Mononuclear cell (primary cell): ENCODE results near the gene GP1BB. TPM values are rescaled to one million over a fixed set of nuclear protein-coding genes. Genes with fewer than 3 reads are reported as not detected.
"Not testable (repeated sequence)": the region's sequence is repeated elsewhere in the genome, so short reads cannot be mapped to it uniquely, and the experiment has no call there.

Experiments
- H3K27me3 ChIP-seq: 2 replicates; pipeline ENCODE4 v1.6.0; 2011; ENCODE audit warnings: low read length, control low read depth; ENCODE audit not compliant: insufficient read depth
- H3K4me1 ChIP-seq: 2 replicates; pipeline ENCODE4 v1.5.1; 2011; ENCODE audit warnings: mild to moderate bottlenecking, low read length, control low read depth; ENCODE audit not compliant: insufficient read depth
- H3K4me3 ChIP-seq: 2 replicates; pipeline ENCODE4 v1.5.1; 2011; ENCODE audit warnings: mild to moderate bottlenecking, low read length, moderate library complexity
- H3K9me3 ChIP-seq: 2 replicates; pipeline ENCODE4 v1.5.1; 2011; ENCODE audit warnings: low read depth, mild to moderate bottlenecking, control low read depth, low read length
- total RNA-seq: library from RNA; depleted of rRNA; stranded (reverse); fragments of >200 nt; gene quantifications from one replicate; pipeline ENCODE4 v1.2.3, GENCODE V29; 2012

GP1BB gene
- 36.1 TPM for total RNA-seq

GRCh38 chr22:19723232-19723982 is at the start of gene GP1BB:
GP1BB (plus strand) TSS chr22:19723539; CDS start chr22:19723570, 31 bp downstream.
- peaks cover 32% of the 10 kb centered on the region for H3K27me3 ChIP-seq
- no peak within 1 kb of the TSS for H3K4me3 ChIP-seq

GRCh38 chr22:19673660-19674059 is 49.7 kb upstream of the GP1BB start:
- no peaks in the 10 kb centered on the region for H3K4me1 ChIP-seq
- no peaks in the 10 kb centered on the region for H3K9me3 ChIP-seq
- no peaks in the 10 kb centered on the region for H3K27me3 ChIP-seq
- no peak overlapping the region for H3K4me3 ChIP-seq

More at GRCh38 chr22:19723232-19723982, at the start of gene GP1BB:
- Histone ChIP-seq H3K9me3 (no peaks in the 10 kb centered on the region), H3K4me1 (peaks cover 20% of the 10 kb centered on the region)

GRCh38 chr22:19674129-19674928 is 49.0 kb upstream of the GP1BB start:
- H3K4me1 ChIP-seq, result no peaks in the 10 kb centered on the region
- no peaks in the 10 kb centered on the region for H3K9me3 ChIP-seq
- H3K4me3 ChIP-seq, result no peak overlapping the region
- H3K27me3 ChIP-seq, result no peaks in the 10 kb centered on the region

GRCh38 chr22:19674929-19675253 is 48.4 kb upstream of the GP1BB start:
- Histone ChIP-seq H3K27me3 (peaks cover 2% of the 10 kb centered on the region), H3K4me1 (no peaks in the 10 kb centered on the region), H3K4me3 (no peak overlapping the region), H3K9me3 (no peaks in the 10 kb centered on the region)

GRCh38 chr22:19675428-19675827 is 47.9 kb upstream of the GP1BB start:
- Histone ChIP-seq H3K4me3 (no peak overlapping the region), H3K9me3 (no peaks in the 10 kb centered on the region), H3K4me1 (no peaks in the 10 kb centered on the region)

GRCh38 chr22:19676437-19676836 is 46.9 kb upstream of the GP1BB start:
- not testable (repeated sequence) for H3K27me3 ChIP-seq, H3K9me3 ChIP-seq, H3K4me3 ChIP-seq, H3K4me1 ChIP-seq

More at GRCh38 chr22:19675428-19675827, 47.9 kb upstream of the GP1BB start:
- peaks cover 2% of the 10 kb centered on the region for H3K27me3 ChIP-seq

GRCh38 chr22:19678949-19679521 is 44.3 kb upstream of the GP1BB start:
- H3K4me3 ChIP-seq, result no peak overlapping the region
- no peaks in the 10 kb centered on the region for H3K4me1 ChIP-seq
- H3K9me3 ChIP-seq, result no peaks in the 10 kb centered on the region
- H3K27me3 ChIP-seq, result peaks cover 2% of the 10 kb centered on the region

- H3K4me3 ChIP-seq, result no peak overlapping the region
- no peaks in the 10 kb centered on the region for H3K4me1 ChIP-seq
- peaks cover 2% of the 10 kb centered on the region for H3K27me3 ChIP-seq
- no peaks in the 10 kb centered on the region for H3K9me3 ChIP-seq
Observed at GRCh38 chr22:19679522-19680101, 43.7 kb upstream of the GP1BB start.

- Histone ChIP-seq H3K4me1 (no peaks in the 10 kb centered on the region), H3K4me3 (no peak overlapping the region)
Observed at GRCh38 chr22:19680287-19680881, 43.0 kb upstream of the GP1BB start.

GRCh38 chr22:19680911-19681862 is 42.2 kb upstream of the GP1BB start:
- H3K4me1 ChIP-seq, result peaks cover under 1% of the 10 kb centered on the region
- H3K4me3 ChIP-seq, result no peak overlapping the region
- no peaks in the 10 kb centered on the region for H3K9me3 ChIP-seq
- peaks cover 2% of the 10 kb centered on the region for H3K27me3 ChIP-seq

More at GRCh38 chr22:19680287-19680881, 43.0 kb upstream of the GP1BB start:
- peaks cover 2% of the 10 kb centered on the region for H3K27me3 ChIP-seq
- no peaks in the 10 kb centered on the region for H3K9me3 ChIP-seq

- Histone ChIP-seq H3K27me3 (peaks cover 2% of the 10 kb centered on the region), H3K4me1 (peaks cover 6% of the 10 kb centered on the region), H3K9me3 (no peaks in the 10 kb centered on the region), H3K4me3 (no peak overlapping the region)
Observed at GRCh38 chr22:19681863-19682245, 41.5 kb upstream of the GP1BB start.

GRCh38 chr22:19686946-19687345 is 36.4 kb upstream of the GP1BB start:
- Histone ChIP-seq H3K27me3 (no peaks in the 10 kb centered on the region), H3K4me3 (no peak overlapping the region), H3K9me3 (no peaks in the 10 kb centered on the region), H3K4me1 (peaks cover 35% of the 10 kb centered on the region)

- H3K4me1 ChIP-seq, result peaks cover 35% of the 10 kb centered on the region
- H3K4me3 ChIP-seq, result no peak overlapping the region
- H3K9me3 ChIP-seq, result no peaks in the 10 kb centered on the region
- H3K27me3 ChIP-seq, result no peaks in the 10 kb centered on the region
Observed at GRCh38 chr22:19687561-19688300, 35.6 kb upstream of the GP1BB start.
